ENCODE results near the gene ABCC11.

DNA sequence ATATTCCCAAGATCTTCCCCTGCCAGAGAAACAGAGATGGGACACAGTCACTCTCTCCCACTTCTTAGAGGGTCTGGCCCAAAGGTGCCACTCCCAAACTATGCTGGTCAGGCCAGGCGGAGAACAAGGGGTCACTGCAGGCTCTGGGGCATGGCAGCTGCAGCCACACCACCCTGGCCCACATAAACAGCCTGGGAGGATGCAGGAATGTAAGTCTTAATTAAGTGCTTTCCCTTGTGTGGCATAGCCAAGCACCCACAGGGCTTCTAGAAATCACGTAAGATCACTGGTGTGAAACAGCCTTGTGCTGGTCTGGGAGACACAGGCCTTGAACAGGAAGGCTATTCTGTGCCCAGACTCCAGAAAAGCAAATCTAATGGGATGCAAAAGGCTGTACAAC, 123.1 kb downstream of the ABCC11 start:
- no peak for TF ChIP-seq EZH2phosphoT487 (IDR thresholded peaks at IDR 0.05; ENCODE audit: insufficient read depth, low read depth)
- TF ChIP-seq EZH2 (IDR thresholded peaks at IDR 0.05; ENCODE audit: insufficient read depth, poor library complexity, severe bottlenecking): no peak
